GM08714 (cell line): ENCODE results near the gene SLC25A42.

Experiments
- H3K4me3 ChIP-seq: fragments of 200-500 bp; sonication (Bioruptor generic); 2 replicates; pipeline ENCODE4 v1.5.1; 2014; ENCODE audit warnings: mild to moderate bottlenecking, low read length, inconsistent platforms
- ZNF274 ChIP-seq: IDR thresholded peaks from 2 replicates; pipeline ENCODE4 v1.6.1; 2012; ENCODE audit warnings: mild to moderate bottlenecking, low read depth, low read length

The SLC25A42 gene

GRCh38 chr19:19162495-19162894 lies 98.7 kb downstream of the SLC25A42 start:
- H3K4me3 ChIP-seq = no peak overlapping the region
- no peak for TF ChIP-seq ZNF274
